ES-I3 (cell line): Measurements from ENCODE around the gene PGS1.
"Not testable (repeated sequence)": the region's sequence is repeated elsewhere in the genome, so short reads cannot be mapped to it uniquely, and the experiment has no call there.

Source experiments
- H3K36me3 ChIP-seq: 2 replicates; pipeline ENCODE4 v1.6.1; 2013; ENCODE audit warnings: mild to moderate bottlenecking, low read length, control low read depth, moderate library complexity; ENCODE audit not compliant: insufficient read depth
- H3K4me1 ChIP-seq: 2 replicates; pipeline ENCODE4 v1.6.1; 2013; ENCODE audit warnings: mild to moderate bottlenecking, control low read depth, low read length; ENCODE audit not compliant: insufficient read depth
- H3K9ac ChIP-seq: 2 replicates; pipeline ENCODE4 v1.6.1; 2013; ENCODE audit warnings: low read depth, mild to moderate bottlenecking, low read length, moderate library complexity
- H3K9me3 ChIP-seq: 2 replicates; pipeline ENCODE4 v1.6.1; 2013; ENCODE audit warnings: mild to moderate bottlenecking, low read length, moderate library complexity; ENCODE audit not compliant: control insufficient read depth, insufficient read depth

The PGS1 gene

DNA sequence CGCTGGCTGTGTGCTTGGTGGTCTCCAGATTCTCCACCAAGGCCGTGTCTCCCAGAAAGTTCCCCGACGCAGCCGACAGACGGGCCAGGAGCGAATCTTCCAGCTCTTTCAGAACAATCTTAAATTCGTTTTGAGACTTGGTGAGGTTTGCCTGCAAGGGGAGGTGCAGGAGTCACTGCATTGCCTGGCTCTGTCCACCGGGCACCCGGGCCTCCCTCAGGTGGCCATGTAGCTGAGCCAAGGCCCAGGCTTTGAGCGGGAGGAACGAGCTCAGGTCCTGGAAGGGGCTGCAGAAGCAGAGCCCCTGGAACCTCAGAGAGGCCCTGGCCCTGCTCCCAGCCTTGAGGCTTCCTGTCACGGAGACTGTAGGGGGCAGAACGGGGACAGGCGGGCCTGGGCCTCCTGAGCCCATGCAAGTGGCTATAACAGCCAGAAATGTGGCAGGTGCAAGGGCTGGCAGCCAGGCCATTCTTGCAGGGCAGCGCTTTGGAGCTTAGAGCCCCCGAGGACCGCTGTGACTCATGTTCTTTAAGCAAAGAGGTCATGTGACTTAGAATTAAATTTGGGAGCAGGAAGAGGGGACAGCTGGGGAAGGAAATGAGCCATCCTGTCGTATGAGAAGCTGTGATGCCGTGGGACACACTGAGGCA, 72.4 kb downstream of the PGS1 start:
- Histone ChIP-seq H3K36me3 (no peaks in the 10 kb centered on the region), H3K9me3 (no peaks in the 10 kb centered on the region), H3K4me1 (no peaks in the 10 kb centered on the region), H3K9ac (no peak overlapping the region)

DNA sequence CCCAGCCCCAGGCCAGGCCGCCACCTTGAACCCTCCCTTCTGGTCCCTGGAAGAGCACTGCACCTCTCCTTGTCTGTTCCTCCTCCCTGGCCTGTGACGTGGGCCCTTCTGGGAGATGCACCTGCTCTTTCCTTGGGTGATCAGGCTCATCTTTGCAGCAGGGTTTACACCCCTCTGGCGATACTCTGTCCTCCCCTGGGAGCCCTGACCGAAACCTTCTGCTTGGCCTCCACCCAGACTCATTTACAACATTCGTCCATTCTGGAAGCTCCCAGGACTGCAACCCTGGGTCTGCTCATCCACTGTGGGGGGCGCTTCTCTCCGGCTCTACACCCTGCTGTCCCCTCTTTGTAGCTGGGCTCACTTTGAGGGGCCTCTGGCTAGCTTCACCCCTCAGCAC, 73.3 kb downstream of the PGS1 start:
- Histone ChIP-seq H3K4me1 (no peaks in the 10 kb centered on the region), H3K36me3 (no peaks in the 10 kb centered on the region), H3K9ac (no peak overlapping the region), H3K9me3 (no peaks in the 10 kb centered on the region)

GRCh38 chr17:78454346-78454745, 75.9 kb downstream of the PGS1 start:
- Histone ChIP-seq H3K9me3 (no peaks in the 10 kb centered on the region), H3K36me3 (no peaks in the 10 kb centered on the region), H3K9ac (no peak overlapping the region), H3K4me1 (no peaks in the 10 kb centered on the region)

- H3K36me3 ChIP-seq, result no peaks in the 10 kb centered on the region
- H3K9ac ChIP-seq, result no peak overlapping the region
- H3K4me1 ChIP-seq, result no peaks in the 10 kb centered on the region
- no peaks in the 10 kb centered on the region for H3K9me3 ChIP-seq
These were observed 79.6 kb downstream of the PGS1 start for GRCh38 chr17:78458091-78458490.

- Histone ChIP-seq H3K4me1 (no peaks in the 10 kb centered on the region), H3K9ac (no peak overlapping the region), H3K9me3 (no peaks in the 10 kb centered on the region), H3K36me3 (no peaks in the 10 kb centered on the region)
These were observed 80.4 kb downstream of the PGS1 start for GRCh38 chr17:78458736-78459335.

DNA sequence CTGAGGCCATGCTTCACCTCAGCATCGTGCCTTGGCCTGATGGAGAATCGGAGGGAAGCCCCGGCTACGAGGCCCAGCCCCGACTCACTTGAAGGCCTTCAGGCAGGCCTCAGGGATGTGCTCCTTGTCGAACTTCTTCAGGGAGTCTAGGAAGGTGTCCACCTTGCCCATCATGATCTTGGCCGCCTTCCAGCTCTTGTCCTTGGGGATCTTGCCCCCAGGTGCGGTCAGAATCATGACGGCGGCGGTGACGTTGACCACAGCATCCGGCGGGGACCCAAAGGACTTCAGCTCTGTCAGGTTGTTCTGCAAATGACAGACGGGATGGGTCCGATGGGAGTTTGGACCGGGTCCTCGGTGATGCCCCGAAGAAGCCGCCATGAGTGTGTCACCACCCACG, 81.2 kb downstream of the PGS1 start:
- H3K36me3 ChIP-seq, result no peaks in the 10 kb centered on the region
- no peaks in the 10 kb centered on the region for H3K4me1 ChIP-seq
- H3K9me3 ChIP-seq, result peaks cover 3% of the 10 kb centered on the region; the same call in 1 of the 2 replicates
- no peak overlapping the region for H3K9ac ChIP-seq

- no peak overlapping the region for H3K9ac ChIP-seq
- H3K9me3 ChIP-seq, result peaks cover 4% of the 10 kb centered on the region; the same call in 1 of the 2 replicates
- H3K36me3 ChIP-seq, result no peaks in the 10 kb centered on the region
- H3K4me1 ChIP-seq, result no peaks in the 10 kb centered on the region
These were observed 81.8 kb downstream of the PGS1 start for GRCh38 chr17:78460176-78460675.

GRCh38 chr17:78460951-78461798, 82.7 kb downstream of the PGS1 start:
- Histone ChIP-seq H3K4me1 (no peaks in the 10 kb centered on the region), H3K9me3 (peaks cover 4% of the 10 kb centered on the region; the same call in 1 of the 2 replicates), H3K9ac (no peak overlapping the region), H3K36me3 (no peaks in the 10 kb centered on the region)

DNA sequence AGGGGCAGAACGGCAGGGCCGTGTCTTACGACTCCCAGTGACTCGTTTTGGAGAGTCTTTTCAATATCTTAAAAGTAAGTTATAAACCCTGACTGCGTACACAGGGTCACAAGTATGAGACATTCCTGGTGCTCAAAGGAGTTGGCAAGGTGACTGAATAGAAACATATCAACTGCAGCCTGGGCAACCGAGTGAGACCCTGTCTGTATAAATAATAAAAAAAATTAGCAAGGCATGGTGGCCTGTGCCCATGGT, 83.3 kb downstream of the PGS1 start:
- Histone ChIP-seq H3K9me3 (peaks cover 4% of the 10 kb centered on the region), H3K36me3 (no peaks in the 10 kb centered on the region), H3K9ac (no peak overlapping the region), H3K4me1 (no peaks in the 10 kb centered on the region)

- H3K9me3 ChIP-seq, result peaks cover 4% of the 10 kb centered on the region
- no peaks in the 10 kb centered on the region for H3K36me3 ChIP-seq
- H3K9ac ChIP-seq, result no peak overlapping the region
- H3K4me1 ChIP-seq, result no peaks in the 10 kb centered on the region
These were observed 83.7 kb downstream of the PGS1 start for GRCh38 chr17:78462148-78462547.

DNA sequence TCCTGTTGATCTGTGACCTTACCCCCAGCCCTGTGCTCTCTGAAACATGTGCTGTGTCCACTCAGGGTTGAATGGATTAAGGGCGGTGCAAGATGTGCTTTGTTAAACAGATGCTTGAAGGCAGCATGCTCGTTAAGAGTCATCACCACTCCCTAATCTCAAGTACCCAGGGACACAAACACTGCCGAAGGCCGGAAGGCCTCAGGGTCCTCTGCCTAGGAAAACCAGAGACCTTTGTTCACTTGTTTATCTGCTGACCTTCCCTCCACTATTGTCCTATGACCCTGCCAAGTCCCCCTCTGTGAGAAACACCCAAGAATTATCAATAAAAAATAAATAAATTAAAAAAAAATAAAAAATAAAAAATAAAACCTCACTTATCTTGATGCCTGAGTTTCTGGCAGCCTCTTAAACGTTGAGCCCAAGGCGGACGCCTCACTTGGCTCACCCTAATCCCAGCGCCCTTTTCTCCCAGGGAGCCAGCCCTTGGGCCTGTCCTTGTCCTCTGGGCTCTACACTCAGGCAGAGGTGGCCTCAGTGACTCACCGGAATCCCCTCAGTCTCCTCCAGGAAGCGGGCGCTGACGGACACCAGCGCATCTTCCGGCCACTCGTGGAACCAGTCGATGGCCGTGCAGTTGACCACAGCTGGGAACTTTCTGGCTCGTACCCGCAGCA, 87.8 kb downstream of the PGS1 start:
- H3K36me3 ChIP-seq, H3K9me3 ChIP-seq, H3K9ac ChIP-seq, H3K4me1 ChIP-seq: not testable (repeated sequence)

- Histone ChIP-seq H3K9ac (no peak overlapping the region), H3K36me3 (no peaks in the 10 kb centered on the region), H3K9me3 (peaks cover 4% of the 10 kb centered on the region), H3K4me1 (no peaks in the 10 kb centered on the region)
These were observed 88.6 kb downstream of the PGS1 start for GRCh38 chr17:78466786-78467715.

DNA sequence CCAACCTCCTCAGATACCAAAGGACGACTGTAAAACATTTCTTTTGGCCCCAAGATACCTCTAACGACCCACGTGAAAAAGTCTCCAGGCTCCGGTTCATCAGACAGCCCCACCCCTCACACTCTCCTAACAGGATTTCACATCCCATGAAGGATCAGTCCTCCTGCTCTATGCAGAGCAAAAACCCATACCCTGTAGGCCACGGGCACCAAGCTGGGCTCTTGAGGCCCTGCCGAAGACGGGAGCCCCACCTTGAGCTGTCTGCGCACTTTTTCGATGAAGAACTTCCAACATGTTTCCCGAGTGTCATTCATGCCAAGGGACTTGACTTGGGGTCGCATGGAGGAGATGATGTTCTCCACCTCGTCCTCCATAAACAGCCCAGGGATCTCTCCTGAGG, 89.9 kb downstream of the PGS1 start:
- Histone ChIP-seq H3K36me3 (no peaks in the 10 kb centered on the region), H3K4me1 (no peaks in the 10 kb centered on the region), H3K9ac (no peak overlapping the region), H3K9me3 (peaks cover 4% of the 10 kb centered on the region)

DNA sequence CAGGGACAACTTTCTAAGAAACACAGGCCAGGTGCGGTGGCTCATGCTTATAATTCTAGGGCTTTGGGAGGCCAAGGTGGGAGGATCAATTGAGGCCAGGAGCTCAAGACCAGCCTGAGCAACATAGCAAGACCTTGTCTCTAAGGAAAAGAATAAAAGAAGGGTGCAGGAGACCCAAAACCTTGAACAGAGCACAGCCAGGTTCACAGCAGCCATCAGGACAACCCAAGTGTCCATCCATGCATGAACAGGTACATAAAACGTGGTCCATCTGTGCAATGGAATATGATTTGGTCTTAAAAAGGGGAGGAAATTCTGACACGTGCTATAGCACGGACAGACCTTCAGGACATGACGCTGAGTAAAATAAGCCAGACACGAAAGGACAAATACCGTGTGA, 91.0 kb downstream of the PGS1 start:
- no peaks in the 10 kb centered on the region for H3K36me3 ChIP-seq
- peaks cover 3% of the 10 kb centered on the region for H3K9me3 ChIP-seq
- H3K9ac ChIP-seq, result no peak overlapping the region
- H3K4me1 ChIP-seq, result no peaks in the 10 kb centered on the region
